VCaP (cell line): Measurements from ENCODE around the gene OR10H1.

Experiments used
- H3K27ac ChIP-seq: fragments of 450-650 bp; 2 replicates; pipeline ENCODE4 v1.5.1; 2017
- CTCF ChIP-seq: fragments of 450-650 bp; conservative IDR thresholded peaks from 2 replicates; pipeline ENCODE4 v1.5.1; 2017; ENCODE audit warnings: mild to moderate bottlenecking, moderate library complexity

The OR10H1 gene

GRCh38 chr19:15788594-15789270, 26.7 kb downstream of the OR10H1 start:
- no peak overlapping the region for H3K27ac ChIP-seq
- no peak for TF ChIP-seq CTCF

GRCh38 chr19:15787611-15788155, 27.8 kb downstream of the OR10H1 start, which contains the start of gene OR10H5:
Gene OR10H5, plus strand, starts transcription at chr19:15787661. Its CDS starts 6,388 bp downstream, at chr19:15794049.
- no peak within 1 kb of the TSS for H3K27ac ChIP-seq
- no peak for TF ChIP-seq CTCF

GRCh38 chr19:15782896-15783295, 32.6 kb downstream of the OR10H1 start:
- peak overlapping the region; percentile 95 for H3K27ac ChIP-seq

GRCh38 chr19:15782211-15782610, 33.3 kb downstream of the OR10H1 start:
- no peak for TF ChIP-seq CTCF
- peak overlapping the region; percentile 95 for H3K27ac ChIP-seq

GRCh38 chr19:15781661-15782060, 33.8 kb downstream of the OR10H1 start:
- peak overlapping the region; percentile 95 for H3K27ac ChIP-seq
- no peak for TF ChIP-seq CTCF

GRCh38 chr19:15780610-15781418, 34.6 kb downstream of the OR10H1 start:
- peak overlapping the region; percentile 95 for H3K27ac ChIP-seq
- TF ChIP-seq CTCF, result no peak

- TF ChIP-seq CTCF, result peak; percentile 26
Observed at GRCh38 chr19:15779756-15780476, 35.5 kb downstream of the OR10H1 start.

More at GRCh38 chr19:15779756-15780476, 35.5 kb downstream of the OR10H1 start:
- peak overlapping the region; percentile 95 for H3K27ac ChIP-seq
